Neural progenitor cell (in vitro differentiated cells): ENCODE measurements around the gene METTL25B. TPM values are rescaled to one million over a fixed set of nuclear protein-coding genes. Genes with fewer than 3 reads are reported as not detected.
A peak's percentile ranks its signal among the peaks of the same experiment; 100 is the strongest.

Source experiments
- DNase-seq: peaks from one replicate; pipeline ENCODE4 v3.0.0-alpha.2; 2016; ENCODE audit warnings: low spot score
- H2AFZ ChIP-seq: fragments of 200-600 bp; sonication (generic); replicated peaks from 2 replicates; pipeline ENCODE4 v1.6.1; 2016; ENCODE audit warnings: antibody characterized with exemption
- H3F3A ChIP-seq: fragments of 200-600 bp; sonication (generic); 2 replicates; pipeline ENCODE4 v1.6.1; 2016; ENCODE audit warnings: antibody characterized with exemption, low read depth
- H3K27ac ChIP-seq: fragments of 200-600 bp; sonication (generic); 2 replicates; pipeline ENCODE4 v1.5.1; 2016; ENCODE audit warnings: mild to moderate bottlenecking
- H3K27me3 ChIP-seq: fragments of 200-600 bp; sonication (generic); 2 replicates; pipeline ENCODE4 v1.6.1; 2016; ENCODE audit warnings: mild to moderate bottlenecking, moderate library complexity
- H3K36me3 ChIP-seq: fragments of 200-600 bp; sonication (generic); 2 replicates; pipeline ENCODE4 v1.5.1; 2016
- H3K4me1 ChIP-seq: fragments of 200-600 bp; sonication (generic); 2 replicates; pipeline ENCODE4 v1.6.1; 2016; ENCODE audit warnings: mixed run types
- H3K4me2 ChIP-seq: fragments of 200-600 bp; sonication (generic); 2 replicates; pipeline ENCODE4 v1.6.1; 2016
- H3K4me3 ChIP-seq: fragments of 200-600 bp; sonication (generic); 2 replicates; pipeline ENCODE4 v1.5.1; 2016
- H3K79me2 ChIP-seq: fragments of 200-600 bp; sonication (generic); 2 replicates; pipeline ENCODE4 v1.6.1; 2016; ENCODE audit warnings: low read depth
- H3K9ac ChIP-seq: fragments of 200-600 bp; sonication (generic); 2 replicates; pipeline ENCODE4 v1.6.1; 2016
- H3K9me3 ChIP-seq: fragments of 200-600 bp; sonication (generic); 2 replicates; pipeline ENCODE4 v1.5.1; 2016; ENCODE audit warnings: low read depth
- H4K20me1 ChIP-seq: fragments of 200-600 bp; sonication (generic); 2 replicates; pipeline ENCODE4 v1.6.1; 2016; ENCODE audit warnings: low read depth
- H3K27ac Mint-ChIP-seq: 3 replicates; pipeline ENCODE4 v1.8.0; 2021; ENCODE audit warnings: mixed read lengths
- H3K27me3 Mint-ChIP-seq: 2 replicates; pipeline ENCODE4 v1.8.0; 2022; ENCODE audit warnings: low read depth, mild to moderate bottlenecking, inconsistent platforms, moderate library complexity, mixed read lengths; ENCODE audit not compliant: insufficient read depth
- H3K36me3 Mint-ChIP-seq: 3 replicates; pipeline ENCODE4 v1.8.0; 2021; ENCODE audit warnings: mixed read lengths
- H3K4me1 Mint-ChIP-seq: 3 replicates; pipeline ENCODE4 v1.8.0; 2021; ENCODE audit warnings: mixed read lengths
- H3K4me3 Mint-ChIP-seq: 3 replicates; pipeline ENCODE4 v1.8.0; 2021; ENCODE audit warnings: mild to moderate bottlenecking, moderate library complexity, mixed read lengths
- H3K9me3 Mint-ChIP-seq: 3 replicates; pipeline ENCODE4 v1.8.0; 2020; ENCODE audit warnings: mixed read lengths
- EZH2 ChIP-seq: fragments of 200-600 bp; sonication (generic); IDR thresholded peaks from 2 replicates; pipeline ENCODE4 v1.6.1; 2017; ENCODE audit warnings: antibody characterized with exemption, mild to moderate bottlenecking, moderate library complexity
- EZH2phosphoT487 ChIP-seq: fragments of 200-600 bp; sonication (generic); IDR thresholded peaks from 2 replicates; pipeline ENCODE4 v1.6.1; 2017; ENCODE audit warnings: antibody characterized with exemption
- total RNA-seq: library from RNA; depleted of rRNA; stranded (reverse); fragments of >200 nt; gene quantifications from 2 replicates; pipeline ENCODE4 v1.2.3, GENCODE V29; 2015; ENCODE audit warnings: low replicate concordance
- TF ChIP-seq, protein P1 (sequence below): fragments of 200-600 bp; sonication (generic); IDR thresholded peaks from 2 replicates; pipeline ENCODE4 v1.5.1; 2017; ENCODE audit warnings: antibody characterized with exemption, mild to moderate bottlenecking

The METTL25B gene
- total RNA-seq, 1 donor from 2014 or later = 21.4 TPM

DNA sequence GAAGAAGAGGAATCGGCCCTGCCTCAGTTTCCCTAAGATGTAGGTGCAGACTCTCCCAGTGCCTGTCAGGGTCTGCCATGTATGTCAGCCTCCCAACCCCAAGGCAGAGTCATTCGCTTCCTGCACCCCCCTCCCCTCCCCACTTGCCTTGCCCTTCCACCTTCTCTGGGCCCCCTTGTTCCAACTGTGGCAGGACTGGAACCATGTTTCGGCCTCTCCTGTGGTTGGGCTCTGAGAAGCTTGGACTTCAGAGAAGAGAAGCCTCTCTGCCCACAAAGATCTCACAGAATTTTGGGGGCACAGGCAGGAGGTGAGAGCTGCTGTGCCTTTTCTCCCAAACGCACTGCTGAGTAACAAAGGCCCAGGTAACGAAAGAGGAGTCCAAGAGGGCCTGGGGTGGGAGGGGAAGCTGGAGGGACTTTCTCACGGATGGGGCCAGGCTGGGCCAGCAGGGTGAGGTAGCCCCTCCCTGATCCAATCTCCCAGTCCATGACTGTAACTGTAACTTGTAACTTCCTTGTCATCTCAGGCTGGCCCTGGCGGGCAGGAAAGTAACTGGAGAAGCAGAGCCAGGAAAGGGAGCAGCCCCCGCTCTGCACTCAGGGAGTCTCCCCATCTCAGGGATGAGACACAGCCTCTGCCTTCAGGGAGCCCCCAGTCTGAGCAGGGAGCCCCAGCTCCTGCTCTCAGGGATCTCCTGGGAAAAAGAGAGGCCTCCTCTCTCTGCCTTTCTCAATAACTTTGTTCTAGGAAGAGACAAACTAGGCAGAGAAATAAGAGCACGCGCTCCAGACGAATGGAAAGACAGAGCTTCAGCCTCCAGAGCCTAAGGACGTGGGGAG, 34.2 kb upstream of the METTL25B start:
- H3K9ac ChIP-seq = no peak overlapping the region
- H3K36me3 ChIP-seq = no peaks in the 10 kb centered on the region
- Mint-ChIP-seq H3K36me3 (peaks cover 15% of the 10 kb centered on the region), H3K9me3 (peaks cover 4% of the 10 kb centered on the region), H3K27me3 (peaks cover 20% of the 10 kb centered on the region), H3K4me3 (peak overlapping the region; percentile 42), H3K4me1 (peaks cover 69% of the 10 kb centered on the region), H3K27ac (peak overlapping the region; percentile 45)
- TF ChIP-seq, protein P1, sequence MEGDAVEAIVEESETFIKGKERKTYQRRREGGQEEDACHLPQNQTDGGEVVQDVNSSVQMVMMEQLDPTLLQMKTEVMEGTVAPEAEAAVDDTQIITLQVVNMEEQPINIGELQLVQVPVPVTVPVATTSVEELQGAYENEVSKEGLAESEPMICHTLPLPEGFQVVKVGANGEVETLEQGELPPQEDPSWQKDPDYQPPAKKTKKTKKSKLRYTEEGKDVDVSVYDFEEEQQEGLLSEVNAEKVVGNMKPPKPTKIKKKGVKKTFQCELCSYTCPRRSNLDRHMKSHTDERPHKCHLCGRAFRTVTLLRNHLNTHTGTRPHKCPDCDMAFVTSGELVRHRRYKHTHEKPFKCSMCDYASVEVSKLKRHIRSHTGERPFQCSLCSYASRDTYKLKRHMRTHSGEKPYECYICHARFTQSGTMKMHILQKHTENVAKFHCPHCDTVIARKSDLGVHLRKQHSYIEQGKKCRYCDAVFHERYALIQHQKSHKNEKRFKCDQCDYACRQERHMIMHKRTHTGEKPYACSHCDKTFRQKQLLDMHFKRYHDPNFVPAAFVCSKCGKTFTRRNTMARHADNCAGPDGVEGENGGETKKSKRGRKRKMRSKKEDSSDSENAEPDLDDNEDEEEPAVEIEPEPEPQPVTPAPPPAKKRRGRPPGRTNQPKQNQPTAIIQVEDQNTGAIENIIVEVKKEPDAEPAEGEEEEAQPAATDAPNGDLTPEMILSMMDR = no peak
- TF ChIP-seq EZH2phosphoT487 = no peak
- TF ChIP-seq EZH2 = no peak
- H4K20me1 ChIP-seq = no peaks in the 10 kb centered on the region
- H3K27ac ChIP-seq = peak overlapping the region; percentile 60
- no peaks in the 10 kb centered on the region for H3K9me3 ChIP-seq
- H3K4me3 ChIP-seq = peak overlapping the region; percentile 32
- peak overlapping the region; percentile 84 for H3K4me2 ChIP-seq
- H2AFZ ChIP-seq = peak overlapping the region; percentile 35
- H3K27me3 ChIP-seq = peaks cover 15% of the 10 kb centered on the region
- H3K4me1 ChIP-seq = peaks cover 52% of the 10 kb centered on the region
- peak; percentile 35 for DNase-seq
- H3K79me2 ChIP-seq = no peaks in the 10 kb centered on the region
- H3F3A ChIP-seq = peaks cover 61% of the 10 kb centered on the region

DNA sequence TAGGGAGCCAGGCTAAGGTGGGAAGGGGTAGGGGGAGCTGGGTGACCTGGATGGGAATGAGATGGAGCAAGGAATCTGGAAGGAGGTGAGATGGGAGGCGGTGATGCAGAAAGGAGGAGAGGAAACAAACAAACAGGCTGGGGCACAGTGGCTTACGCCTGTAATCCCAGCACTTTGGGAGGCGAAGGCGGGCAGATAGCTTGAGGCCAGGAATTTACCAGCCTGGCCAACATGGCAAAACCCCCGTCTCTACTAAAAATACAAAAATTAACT, 33.6 kb upstream of the METTL25B start:
- peak overlapping the region; percentile 19 for H3K4me3 Mint-ChIP-seq

DNA sequence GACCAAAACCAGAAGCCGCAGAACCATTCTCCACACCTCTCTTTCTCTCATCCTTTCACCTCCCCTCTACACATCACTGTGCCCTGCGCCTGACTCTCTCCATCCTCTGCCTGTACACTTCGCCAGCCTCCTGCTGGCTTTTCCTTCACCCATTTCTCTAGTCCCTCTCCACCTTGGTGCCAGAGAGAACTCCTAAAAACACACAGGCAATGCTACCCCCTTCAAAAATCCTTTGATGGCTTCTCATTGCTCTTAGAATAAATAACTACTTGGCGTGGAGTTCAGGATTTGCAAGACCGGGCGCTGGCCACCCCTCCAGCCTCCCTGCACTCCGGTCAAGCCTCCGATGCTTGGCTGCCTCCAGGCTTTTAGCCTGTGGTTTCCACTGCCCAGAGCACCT, 31.5 kb upstream of the METTL25B start:
- Histone ChIP-seq H3F3A (peaks cover 40% of the 10 kb centered on the region), H3K27me3 (no peaks in the 10 kb centered on the region), H3K4me3 (no peak overlapping the region), H3K4me2 (no peak overlapping the region), H3K79me2 (peaks cover 1% of the 10 kb centered on the region), H3K36me3 (no peaks in the 10 kb centered on the region), H3K9ac (no peak overlapping the region), H4K20me1 (peaks cover 10% of the 10 kb centered on the region), H3K27ac (no peak overlapping the region), H3K9me3 (no peaks in the 10 kb centered on the region), H2AFZ (no peak overlapping the region), H3K4me1 (peaks cover 29% of the 10 kb centered on the region)
- peaks cover 47% of the 10 kb centered on the region for H3K4me1 Mint-ChIP-seq
- TF ChIP-seq EZH2 (no peak), EZH2phosphoT487 (no peak)
- TF ChIP-seq, protein P1 = no peak
- peak overlapping the region; percentile 48 for H3K27ac Mint-ChIP-seq
- peaks cover 24% of the 10 kb centered on the region for H3K36me3 Mint-ChIP-seq
- H3K27me3 Mint-ChIP-seq = peaks cover 20% of the 10 kb centered on the region
- DNase-seq = no peak
- H3K9me3 Mint-ChIP-seq = peaks cover 4% of the 10 kb centered on the region
- H3K4me3 Mint-ChIP-seq = peak overlapping the region; percentile 40

More for the DNA sequence above, 33.6 kb upstream of the METTL25B start:
- H3K9ac ChIP-seq = no peak overlapping the region
- peak overlapping the region; percentile 84 for H3K4me2 ChIP-seq
- H2AFZ ChIP-seq = peak overlapping the region; percentile 35
- H3K36me3 ChIP-seq = no peaks in the 10 kb centered on the region
- peaks cover 15% of the 10 kb centered on the region for H3K27me3 ChIP-seq
- H3K27me3 Mint-ChIP-seq = peaks cover 20% of the 10 kb centered on the region
- TF ChIP-seq, protein P1 = no peak
- no peak for TF ChIP-seq EZH2
- no peak for TF ChIP-seq EZH2phosphoT487
- peaks cover 64% of the 10 kb centered on the region for H3K4me1 Mint-ChIP-seq
- peak; percentile 31 for DNase-seq
- peak overlapping the region; percentile 35 for H3K27ac ChIP-seq
- peaks cover 59% of the 10 kb centered on the region for H3F3A ChIP-seq
- H3K9me3 ChIP-seq = no peaks in the 10 kb centered on the region
- no peaks in the 10 kb centered on the region for H4K20me1 ChIP-seq
- no peaks in the 10 kb centered on the region for H3K79me2 ChIP-seq
- peaks cover 4% of the 10 kb centered on the region for H3K9me3 Mint-ChIP-seq
- no peak overlapping the region for H3K4me3 ChIP-seq
- H3K27ac Mint-ChIP-seq = peak overlapping the region; percentile 15
- H3K36me3 Mint-ChIP-seq = peaks cover 17% of the 10 kb centered on the region
- H3K4me1 ChIP-seq = peaks cover 49% of the 10 kb centered on the region
